Activated T-cell treated with anti-CD3 and anti-CD28 coated beads, Interleukin-2, amount 50 U/mL, for 72 hours (primary cell): ENCODE data around the gene RAB32. TPM values are rescaled to one million over a fixed set of nuclear protein-coding genes. Genes with fewer than 3 reads are reported as not detected.

ENCODE experiments used
- ATAC-seq, 2 donors: fragments of 150-1000 bp; cut with Tn5 transposase; replicated peaks in 1 of 2; 2 replicates each; pipeline ENCODE4 v1.10.0; 2021; ENCODE audit warnings: moderate library complexity in 2 of 2, mild to moderate bottlenecking in 1 of 2
- DNase-seq, 2 donors: peaks; one replicate each; pipeline ENCODE4 v3.0.0; 2021 to 2022; ENCODE audit warnings: mixed read lengths in 1 of 2
- H3K27ac Mint-ChIP-seq: one replicate; pipeline ENCODE4 v1.8.0; 2022; ENCODE audit warnings: mild to moderate bottlenecking, moderate library complexity, mixed read lengths
- H3K27me3 Mint-ChIP-seq: one replicate; pipeline ENCODE4 v1.8.0; 2022; ENCODE audit warnings: low read depth, mixed read lengths
- H3K36me3 Mint-ChIP-seq, 2 donors: one replicate each; pipeline ENCODE4 v1.8.0; 2022; ENCODE audit warnings: mixed read lengths in 2 of 2, mild to moderate bottlenecking in 1 of 2; ENCODE audit not compliant: insufficient read depth in 2 of 2
- H3K4me1 Mint-ChIP-seq: one replicate; pipeline ENCODE4 v1.8.0; 2022; ENCODE audit warnings: low read depth, mixed read lengths
- H3K4me3 Mint-ChIP-seq, 2 donors: one replicate each; pipeline ENCODE4 v1.8.0; 2022; ENCODE audit warnings: mild to moderate bottlenecking in 2 of 2, mixed read lengths in 2 of 2, moderate library complexity in 2 of 2
- H3K9me3 Mint-ChIP-seq, 2 donors: one replicate each; pipeline ENCODE4 v1.8.0; 2022; ENCODE audit warnings: mixed read lengths in 2 of 2
- total RNA-seq, 2 donors: library from RNA; stranded (reverse); gene quantifications; one replicate each; pipeline ENCODE4 v1.2.3, GENCODE V29; 2022

The RAB32 gene
- total RNA-seq, 2 donors from 2014 or later = 0.39 to 1.5 TPM

DNA sequence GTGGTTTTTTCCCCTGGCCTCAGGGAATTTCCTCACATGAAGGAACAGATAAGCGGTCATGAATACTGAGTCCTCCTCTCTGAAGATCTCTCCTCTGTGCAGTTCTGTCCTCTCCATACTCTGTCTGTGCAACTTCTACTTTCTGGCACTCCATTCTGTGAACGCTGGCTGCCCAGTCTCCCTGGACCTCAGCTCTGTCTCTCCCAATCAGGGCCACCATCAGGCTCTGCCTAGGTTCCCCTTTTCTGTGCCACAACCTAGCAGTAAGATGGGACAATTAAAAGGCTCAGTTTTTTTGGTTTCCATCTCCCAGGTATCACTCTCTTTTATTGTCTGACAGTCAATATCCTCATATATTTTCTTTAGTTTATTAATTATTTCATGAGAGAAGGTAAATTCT lies 50.4 kb downstream of the RAB32 start:
- DNase-seq = no peak
- no peak overlapping the region for H3K4me3 Mint-ChIP-seq
- no peak for ATAC-seq
- H3K27me3 Mint-ChIP-seq = peaks cover 14% of the 10 kb centered on the region
- H3K9me3 Mint-ChIP-seq = no peaks in the 10 kb centered on the region
- H3K4me1 Mint-ChIP-seq = peaks cover 3% of the 10 kb centered on the region
- H3K27ac Mint-ChIP-seq = no peak overlapping the region
- no peaks in the 10 kb centered on the region for H3K36me3 Mint-ChIP-seq

DNA sequence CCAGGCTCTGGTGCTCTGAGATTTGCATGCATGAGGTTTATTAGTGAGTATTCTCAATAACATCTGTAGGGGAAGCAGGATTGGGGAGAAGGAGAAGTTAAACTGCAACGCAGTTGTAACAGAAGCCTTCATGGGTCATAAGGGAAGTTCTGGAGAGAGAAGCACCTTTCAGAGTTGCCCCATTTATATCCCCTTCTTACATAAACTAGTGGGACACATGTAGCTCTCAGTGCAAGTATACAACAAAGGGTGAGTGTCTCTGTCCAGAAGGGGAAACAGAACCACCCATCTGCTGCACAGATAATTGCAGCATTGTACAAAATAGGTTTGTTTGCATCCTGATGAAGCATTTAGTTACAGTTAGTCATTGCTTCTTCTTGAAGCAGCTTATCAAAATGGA lies 50.9 kb downstream of the RAB32 start:
- H3K27ac Mint-ChIP-seq = no peak overlapping the region
- DNase-seq = no peak
- H3K36me3 Mint-ChIP-seq = peaks cover 0 to 1% of the 10 kb centered on the region in 2 donors
- H3K9me3 Mint-ChIP-seq = no peaks in the 10 kb centered on the region
- no peak overlapping the region for H3K4me3 Mint-ChIP-seq
- peaks cover 19% of the 10 kb centered on the region for H3K27me3 Mint-ChIP-seq
- H3K4me1 Mint-ChIP-seq = peaks cover 8% of the 10 kb centered on the region
- no peak for ATAC-seq

DNA sequence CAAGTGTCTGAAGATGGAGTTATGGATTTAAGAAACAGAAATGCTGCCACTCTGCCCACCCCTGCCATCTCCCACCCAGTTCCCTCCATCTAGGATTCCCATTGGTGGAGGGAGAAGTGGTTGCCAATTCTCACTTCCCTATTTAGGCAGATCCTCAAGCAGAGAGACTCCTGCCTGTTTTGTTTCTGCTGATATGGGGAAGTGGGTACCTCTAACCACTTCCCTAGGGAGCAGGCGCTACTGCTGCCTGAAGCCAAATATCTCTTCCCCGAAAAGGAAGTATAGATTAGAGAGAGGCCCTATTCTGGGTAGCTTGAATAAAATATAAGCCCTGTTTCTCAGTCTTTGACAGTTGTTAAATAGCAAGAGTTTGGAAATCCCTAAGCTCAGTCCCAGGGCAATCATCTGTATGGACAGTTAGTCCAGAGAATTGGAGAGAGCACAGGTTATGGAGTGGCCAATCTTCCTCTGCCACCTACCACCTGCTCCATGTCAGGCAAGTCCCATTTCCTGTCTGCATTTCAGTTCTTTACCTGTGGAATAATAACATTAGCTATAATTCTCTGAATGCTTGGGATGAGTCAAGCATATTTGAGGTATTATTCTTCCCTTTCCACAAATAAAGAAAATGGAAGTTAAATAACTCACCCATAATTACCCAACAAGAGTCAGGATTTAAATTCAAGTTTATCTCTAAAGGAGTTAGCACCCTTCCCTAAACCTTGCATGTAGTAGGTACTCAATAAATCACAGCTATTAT lies 52.5 kb downstream of the RAB32 start:
- Mint-ChIP-seq H3K27me3 (peaks cover 27% of the 10 kb centered on the region), H3K27ac (no peak overlapping the region), H3K4me3 (no peak overlapping the region), H3K9me3 (no peaks in the 10 kb centered on the region), H3K36me3 (peaks cover 0 to 1% of the 10 kb centered on the region in 2 donors), H3K4me1 (peaks cover 11% of the 10 kb centered on the region)
- DNase-seq = no peak
- no peak for ATAC-seq

DNA sequence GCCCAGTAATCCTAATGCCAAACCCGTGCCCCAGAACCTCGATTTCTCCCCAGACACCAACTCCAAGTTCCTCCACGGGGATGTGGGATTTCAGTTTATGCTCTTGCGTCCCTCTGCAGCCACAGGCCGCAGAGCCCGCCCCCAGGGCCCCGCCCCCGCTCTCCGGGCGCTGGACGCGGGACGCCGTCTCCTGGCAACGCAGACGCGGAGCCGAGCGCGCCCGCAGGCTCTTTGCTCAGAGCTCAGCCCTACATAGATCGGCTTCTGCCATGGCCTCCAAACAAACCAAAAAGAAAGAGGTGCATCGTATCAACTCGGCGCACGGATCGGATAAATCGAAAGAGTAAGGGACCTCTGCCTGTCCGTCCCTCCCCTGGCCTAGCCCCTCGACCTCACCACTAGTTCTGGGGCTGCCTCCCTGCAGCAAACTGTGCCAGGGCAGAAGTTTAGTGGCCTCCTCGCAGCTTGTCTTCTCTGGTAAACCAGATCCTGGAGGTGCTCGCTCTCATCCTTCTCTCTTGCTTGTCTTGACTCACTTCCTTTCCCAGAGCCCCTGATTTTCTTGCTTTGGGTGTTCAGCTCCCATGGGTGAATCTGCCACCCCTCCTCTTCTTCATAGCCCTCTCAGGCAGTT lies 55.3 kb downstream of the RAB32 start, which contains the start of gene ADGB:
TSS of gene ADGB (plus strand) at position 201 of the 634 bp plus-strand sequence. CDS start at position 270, 69 bp downstream.
- H3K27me3 Mint-ChIP-seq = peaks cover 27% of the 10 kb centered on the region
- ATAC-seq (no peak), DNase-seq (no peak)
- peak within 1 kb of the TSS; percentile 71 to 78 for H3K4me3 Mint-ChIP-seq
- peaks cover 0 to 1% of the 10 kb centered on the region in 2 donors for H3K36me3 Mint-ChIP-seq
- no peaks in the 10 kb centered on the region for H3K9me3 Mint-ChIP-seq
- H3K4me1 Mint-ChIP-seq = peaks cover 11% of the 10 kb centered on the region
- no peak within 1 kb of the TSS for H3K27ac Mint-ChIP-seq

DNA sequence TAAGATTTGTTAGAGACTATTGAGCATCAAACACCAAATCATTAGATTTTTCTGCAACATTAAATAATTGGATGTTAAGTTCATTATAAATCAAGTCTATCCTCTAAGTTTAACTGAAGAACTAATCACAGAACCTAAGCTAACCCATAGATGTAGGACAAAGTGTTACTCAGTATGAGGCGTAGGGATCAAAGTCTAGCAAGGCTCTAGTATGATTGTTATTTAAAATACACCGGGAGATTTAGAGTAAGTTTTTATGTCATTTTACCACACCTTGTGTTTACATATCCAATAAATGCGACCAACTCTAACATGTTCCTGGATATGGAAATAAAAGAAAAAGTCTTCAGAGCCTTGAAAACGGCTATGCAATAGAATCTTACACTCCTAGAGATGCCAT lies 57.7 kb downstream of the RAB32 start:
- ATAC-seq = no peak

DNA sequence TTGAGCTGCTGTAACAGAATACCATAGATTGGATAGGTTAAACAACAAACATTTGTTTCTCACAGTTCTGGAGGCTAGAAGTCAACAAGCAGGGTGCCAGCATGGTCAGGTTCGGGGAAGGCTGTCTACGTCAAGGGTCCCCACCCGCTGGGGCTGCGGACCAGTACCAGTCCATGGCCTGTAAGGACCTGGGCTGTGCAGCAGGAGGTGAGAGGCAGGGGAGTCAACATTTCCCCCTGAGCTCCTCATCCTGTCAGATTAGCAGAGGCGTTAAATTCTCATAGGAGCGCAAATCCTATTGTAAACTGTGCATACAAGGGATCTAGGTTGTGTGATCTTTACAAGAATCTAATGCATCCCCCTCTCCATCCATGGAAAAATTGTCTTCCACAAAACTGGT lies 58.9 kb downstream of the RAB32 start:
- Mint-ChIP-seq H3K9me3 (no peaks in the 10 kb centered on the region), H3K36me3 (peaks cover 0 to 1% of the 10 kb centered on the region in 2 donors), H3K4me1 (peaks cover 11% of the 10 kb centered on the region), H3K27ac (no peak overlapping the region), H3K4me3 (no peak overlapping the region), H3K27me3 (peaks cover 27% of the 10 kb centered on the region)
- DNase-seq (no peak), ATAC-seq (no peak)

More for the DNA sequence above, 57.7 kb downstream of the RAB32 start:
- no peak overlapping the region for H3K4me3 Mint-ChIP-seq
- no peak for DNase-seq
- H3K27ac Mint-ChIP-seq = no peak overlapping the region
- H3K4me1 Mint-ChIP-seq = peaks cover 11% of the 10 kb centered on the region
- H3K36me3 Mint-ChIP-seq = peaks cover 0 to 1% of the 10 kb centered on the region in 2 donors
- H3K27me3 Mint-ChIP-seq = peaks cover 27% of the 10 kb centered on the region
- no peaks in the 10 kb centered on the region for H3K9me3 Mint-ChIP-seq

Other genes starting within 250 kb of the RAB32 start
- gene ADGB, start 55.1 kb downstream of the RAB32 start, total RNA-seq = under 1 TPM in 1 of 2 donors, not detected in 1; 0.14 TPM